Left colon (tissue), 2 donors: ENCODE results near the gene ADK. TPM values are rescaled to one million over a fixed set of nuclear protein-coding genes. Genes with fewer than 3 reads are reported as not detected.

Source experiments
- ATAC-seq: fragments of 200-7000 bp; cut with Tn5 transposase; one replicate; pipeline ENCODE4 v1.9.1; 2020; ENCODE audit warnings: mild to moderate bottlenecking, moderate library complexity
- DNase-seq, 2 donors: peaks; one replicate each; pipeline ENCODE4 v3.0.0-alpha.2; 2020
- intact Hi-C, 2 donors: fragments of 100-400 bp; cut with DNase I in 1 of 2; cut with micrococcal nuclease in 1 of 2; formaldehyde crosslinking; loops; one replicate each; pipeline versions ENCODE4 v1.11.2 to v1.14.0; 2022; cut with DNase I, micrococcal nuclease
- total RNA-seq, 2 donors: library from RNA; stranded (reverse); fragmentation: NEBNext Ultra II Directional; extraction: Animal tissue kit (Norgen Biotek cat#: 25700); gene quantifications; one replicate each; pipeline ENCODE4 v1.2.1, GENCODE V29; 2021
- donor health status: DM: no; HTN: no; CAD: no.
- donor health status: DM: yes; HTN: yes; CAD: no.

ADK gene
- total RNA-seq, 2 donors from 2014 or later, result 16.2 to 16.4 TPM

GRCh38 chr10:74644738-74645137, 493.7 kb downstream of the ADK start:
- intact Hi-C loops, result no loop called here
- ATAC-seq (no peak), DNase-seq (no peak)

- intact Hi-C loops, result no loop called here
- DNase-seq (no peak), ATAC-seq (no peak)
These were observed 494.7 kb downstream of the ADK start for GRCh38 chr10:74645692-74646091.

- no peak for ATAC-seq
- intact Hi-C loops, result no loop called here
- DNase-seq, result no peak
These were observed 499.6 kb downstream of the ADK start for GRCh38 chr10:74650613-74651012.

- intact Hi-C loops, result no loop called here
- DNase-seq (no peak), ATAC-seq (no peak)
These were observed 500.5 kb downstream of the ADK start for GRCh38 chr10:74651565-74651964.

GRCh38 chr10:74652664-74653063, 501.6 kb downstream of the ADK start:
- intact Hi-C loops, result no loop called here
- ATAC-seq (no peak), DNase-seq (no peak)

- ATAC-seq (no peak), DNase-seq (no peak)
- intact Hi-C loops, result no loop called here
These were observed 507.5 kb downstream of the ADK start for GRCh38 chr10:74658511-74658910.

- intact Hi-C loops, result no loop called here
- DNase-seq (no peak), ATAC-seq (no peak)
These were observed 511.6 kb downstream of the ADK start for GRCh38 chr10:74662635-74663034.

- no peak for ATAC-seq
- intact Hi-C loops, result no loop called here
- DNase-seq, result no peak
These were observed 518.2 kb downstream of the ADK start for GRCh38 chr10:74669210-74669609.

- intact Hi-C loops, result no loop called here
- DNase-seq, result no peak
- ATAC-seq, result no peak
These were observed 520.7 kb downstream of the ADK start for GRCh38 chr10:74671716-74672115.

- intact Hi-C loops, result no loop called here
- DNase-seq (no peak), ATAC-seq (no peak)
These were observed 521.6 kb downstream of the ADK start for GRCh38 chr10:74672430-74673165.

GRCh38 chr10:74674927-74675326, 523.9 kb downstream of the ADK start:
- intact Hi-C loops, result no loop called here
- ATAC-seq (no peak), DNase-seq (no peak)

- no peak for DNase-seq
- intact Hi-C loops, result no loop called here
- ATAC-seq, result no peak
These were observed 524.5 kb downstream of the ADK start for GRCh38 chr10:74675484-74675883.

- ATAC-seq, result no peak
- intact Hi-C loops, result no loop called here
- no peak for DNase-seq
These were observed 526.9 kb downstream of the ADK start for GRCh38 chr10:74677951-74678350.

GRCh38 chr10:74681917-74682627, 531.1 kb downstream of the ADK start:
- DNase-seq, result no peak
- intact Hi-C loops, result no loop called here
- ATAC-seq, result peak; percentile 97

GRCh38 chr10:74683067-74683466, 532.0 kb downstream of the ADK start:
- intact Hi-C loops, result no loop called here
- DNase-seq, result no peak
- ATAC-seq, result no peak

- intact Hi-C loops, result no loop called here
- DNase-seq (no peak), ATAC-seq (peak; percentile 10)
These were observed 532.8 kb downstream of the ADK start for GRCh38 chr10:74683621-74684364.

- ATAC-seq (no peak), DNase-seq (no peak)
- intact Hi-C loops, result no loop called here
These were observed 533.4 kb downstream of the ADK start for GRCh38 chr10:74684462-74684861.

- DNase-seq (no peak), ATAC-seq (no peak)
- intact Hi-C loops, result no loop called here
These were observed 534.5 kb downstream of the ADK start for GRCh38 chr10:74685564-74685963.

- ATAC-seq, result no peak
- intact Hi-C loops, result no loop called here
These were observed 539.4 kb downstream of the ADK start for GRCh38 chr10:74690393-74690792.

GRCh38 chr10:74691164-74691563, 540.1 kb downstream of the ADK start:
- DNase-seq (no peak), ATAC-seq (no peak)
- intact Hi-C loops, result no loop called here

More at GRCh38 chr10:74690393-74690792, 539.4 kb downstream of the ADK start:
- DNase-seq, result no peak
